ENCODE measurements around the gene MRPS2.
"Not testable (repeated sequence)": the region's sequence is repeated elsewhere in the genome, so short reads cannot be mapped to it uniquely, and the experiment has no call there.

MRPS2 gene

DNA sequence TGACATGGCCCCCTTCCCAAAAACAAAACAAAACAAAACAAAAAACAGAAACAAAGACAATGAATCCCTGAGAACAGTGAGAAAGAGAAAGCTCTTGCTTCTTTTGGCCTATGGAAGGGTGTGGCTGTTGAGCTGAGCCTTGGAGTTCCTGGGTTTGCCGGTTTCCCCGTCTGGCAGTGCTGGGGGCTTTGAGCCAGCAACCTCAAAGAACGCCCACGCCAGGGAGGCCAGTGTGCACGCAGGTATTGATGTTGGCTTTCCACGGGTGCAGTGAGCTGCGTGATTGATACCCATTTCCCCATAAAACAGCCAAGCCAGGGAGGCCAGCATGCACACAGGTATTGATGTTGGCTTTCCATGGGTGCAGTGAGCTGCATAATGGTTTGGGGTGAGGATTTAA is 12.4 kb downstream of the MRPS2 start:
- H3K4me3 ChIP-seq (replicated peaks; ENCODE audit: low read depth, low read length), result no peak overlapping the region
- DNase-seq (ENCODE audit: low read depth), result no peak
- TF ChIP-seq, protein P1, sequence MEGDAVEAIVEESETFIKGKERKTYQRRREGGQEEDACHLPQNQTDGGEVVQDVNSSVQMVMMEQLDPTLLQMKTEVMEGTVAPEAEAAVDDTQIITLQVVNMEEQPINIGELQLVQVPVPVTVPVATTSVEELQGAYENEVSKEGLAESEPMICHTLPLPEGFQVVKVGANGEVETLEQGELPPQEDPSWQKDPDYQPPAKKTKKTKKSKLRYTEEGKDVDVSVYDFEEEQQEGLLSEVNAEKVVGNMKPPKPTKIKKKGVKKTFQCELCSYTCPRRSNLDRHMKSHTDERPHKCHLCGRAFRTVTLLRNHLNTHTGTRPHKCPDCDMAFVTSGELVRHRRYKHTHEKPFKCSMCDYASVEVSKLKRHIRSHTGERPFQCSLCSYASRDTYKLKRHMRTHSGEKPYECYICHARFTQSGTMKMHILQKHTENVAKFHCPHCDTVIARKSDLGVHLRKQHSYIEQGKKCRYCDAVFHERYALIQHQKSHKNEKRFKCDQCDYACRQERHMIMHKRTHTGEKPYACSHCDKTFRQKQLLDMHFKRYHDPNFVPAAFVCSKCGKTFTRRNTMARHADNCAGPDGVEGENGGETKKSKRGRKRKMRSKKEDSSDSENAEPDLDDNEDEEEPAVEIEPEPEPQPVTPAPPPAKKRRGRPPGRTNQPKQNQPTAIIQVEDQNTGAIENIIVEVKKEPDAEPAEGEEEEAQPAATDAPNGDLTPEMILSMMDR (IDR thresholded peaks at IDR 0.05; ENCODE audit: low read length, missing control alignments), result no peak

DNA sequence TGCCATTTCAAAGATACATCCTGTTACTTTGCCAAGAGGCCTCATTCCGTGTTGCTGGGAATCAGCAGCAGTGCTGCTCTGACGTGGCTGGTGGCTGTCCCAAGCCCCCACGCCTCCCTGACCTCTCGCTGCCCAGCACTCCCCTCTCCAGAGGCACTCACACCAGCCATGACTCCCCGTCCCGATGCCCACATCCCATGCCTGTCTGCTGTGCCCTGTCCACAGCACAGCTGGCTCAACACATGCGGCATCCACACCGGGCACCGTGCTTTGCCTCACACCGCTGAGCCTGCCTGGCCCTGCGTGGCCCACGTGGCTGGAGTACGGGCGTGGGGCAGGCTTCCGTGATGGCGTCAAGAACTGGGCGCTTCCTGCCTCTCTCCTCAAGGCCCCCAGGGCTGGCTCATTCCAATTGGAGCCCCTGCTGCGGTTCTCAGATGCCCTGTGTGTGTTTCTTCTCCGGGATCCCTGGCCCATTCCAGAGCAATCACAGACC is 12.9 kb downstream of the MRPS2 start:
- TF ChIP-seq, protein P1 (IDR thresholded peaks at IDR 0.05; ENCODE audit: low read length, missing control alignments), result no peak
- no peak overlapping the region for H3K4me3 ChIP-seq (replicated peaks; ENCODE audit: low read depth, low read length)
- no peak for DNase-seq (ENCODE audit: low read depth)

DNA sequence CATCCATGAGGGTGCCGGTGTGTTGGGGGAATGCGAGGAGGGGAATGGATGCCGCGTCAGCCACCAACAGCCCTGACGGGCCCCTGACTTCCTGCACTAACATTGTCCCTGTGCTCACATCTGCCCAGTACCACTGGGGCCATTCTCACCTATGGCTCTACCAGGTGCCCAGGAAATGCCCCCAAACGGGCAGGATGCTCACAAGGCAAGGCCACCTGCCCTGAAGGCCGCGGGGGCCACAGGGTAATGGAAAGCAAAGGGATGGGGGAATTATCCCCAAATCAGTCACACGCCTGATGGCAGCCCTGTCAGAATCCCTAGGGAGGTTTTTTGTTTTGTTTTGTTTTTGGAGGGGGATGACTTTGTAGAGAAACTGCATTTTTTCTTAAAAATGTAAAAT is 13.4 kb downstream of the MRPS2 start:
- not testable (repeated sequence) for H3K4me3 ChIP-seq (replicated peaks; ENCODE audit: low read depth, low read length); DNase-seq (ENCODE audit: low read depth)

DNA sequence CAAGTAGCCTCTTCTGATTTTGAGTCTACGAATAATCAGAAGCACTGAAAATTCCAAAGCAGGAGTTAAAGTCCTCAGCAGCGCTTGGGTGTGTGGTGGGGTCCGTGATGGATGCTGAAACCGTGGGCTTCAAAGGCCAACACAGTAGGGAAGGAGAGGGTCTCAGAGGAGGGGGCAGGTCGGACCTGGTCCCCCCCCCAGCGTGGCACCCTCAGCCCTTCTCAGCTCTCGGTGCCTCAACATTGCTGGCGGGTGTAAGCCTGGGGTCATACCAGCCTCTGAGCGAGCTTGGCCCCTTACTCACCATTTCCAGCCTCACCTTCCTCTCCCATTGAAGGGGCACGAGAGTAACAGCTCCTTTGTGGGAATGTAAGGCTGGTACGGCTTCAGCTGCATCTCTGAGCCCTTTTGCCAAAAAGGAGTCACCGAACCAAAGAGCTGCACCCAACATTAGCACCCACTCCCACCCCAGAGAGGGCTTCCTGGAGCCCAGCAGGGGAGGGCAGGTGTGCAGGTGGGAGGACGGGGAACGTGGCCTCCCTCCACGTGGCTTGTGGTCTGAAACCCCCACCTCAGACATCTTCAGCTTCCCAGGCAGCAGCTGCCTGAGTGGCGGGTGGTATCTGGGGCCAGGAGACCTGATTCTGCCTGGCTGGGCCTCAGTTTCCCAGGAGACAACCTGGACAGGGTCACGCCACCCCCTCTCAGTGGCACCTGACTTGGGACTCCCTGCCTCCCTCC is 14.0 kb downstream of the MRPS2 start:
- H3K4me3 ChIP-seq (replicated peaks; ENCODE audit: low read depth, low read length), result no peak overlapping the region
- no peak for DNase-seq (ENCODE audit: low read depth)
- TF ChIP-seq, protein P1 (IDR thresholded peaks at IDR 0.05; ENCODE audit: low read length, missing control alignments), result no peak

DNA sequence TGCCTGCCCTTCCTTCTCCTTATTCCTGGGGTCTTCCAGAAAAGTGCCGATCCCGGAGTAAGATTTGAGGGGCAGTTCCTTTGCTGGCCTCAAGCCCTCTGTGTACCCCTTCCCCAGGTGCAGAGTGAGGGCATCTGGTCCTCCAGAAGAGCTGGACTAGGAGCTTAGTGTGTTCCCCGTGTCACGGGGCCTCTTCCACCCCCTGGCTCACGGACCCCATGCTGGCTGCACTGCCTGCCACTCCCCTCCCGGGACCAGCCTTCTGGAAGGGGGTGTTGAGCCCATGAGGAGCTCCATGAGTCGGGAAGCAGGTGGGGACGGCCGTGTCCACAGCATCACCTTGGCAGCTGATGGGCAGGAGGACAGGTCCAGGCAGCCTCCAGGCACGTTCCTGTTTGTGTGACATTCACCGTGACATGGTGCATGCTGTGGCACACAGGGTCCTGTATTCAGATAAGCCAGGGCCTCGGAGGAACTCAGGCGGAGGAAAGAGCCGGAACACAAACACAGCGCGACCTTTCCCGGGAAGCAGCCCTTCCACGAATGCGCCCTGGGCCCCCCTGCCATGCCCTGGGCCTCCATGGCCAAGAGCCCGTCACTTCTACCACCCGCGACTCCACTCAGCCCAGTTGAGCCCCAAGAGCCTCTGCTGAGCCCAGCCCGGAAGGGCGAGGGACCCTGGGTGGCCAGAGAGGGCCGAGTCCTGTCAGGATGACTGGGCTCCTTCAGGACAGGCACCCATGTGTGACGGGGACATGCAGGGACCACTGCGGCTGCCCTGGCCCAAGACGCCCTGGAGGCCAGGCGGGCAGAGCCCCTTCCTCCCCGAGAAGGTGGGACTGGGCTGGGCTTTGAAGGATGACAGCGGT is 14.8 kb downstream of the MRPS2 start:
- DNase-seq (ENCODE audit: low read depth), result no peak
- TF ChIP-seq, protein P1 (IDR thresholded peaks at IDR 0.05; ENCODE audit: low read length, missing control alignments), result no peak

DNA sequence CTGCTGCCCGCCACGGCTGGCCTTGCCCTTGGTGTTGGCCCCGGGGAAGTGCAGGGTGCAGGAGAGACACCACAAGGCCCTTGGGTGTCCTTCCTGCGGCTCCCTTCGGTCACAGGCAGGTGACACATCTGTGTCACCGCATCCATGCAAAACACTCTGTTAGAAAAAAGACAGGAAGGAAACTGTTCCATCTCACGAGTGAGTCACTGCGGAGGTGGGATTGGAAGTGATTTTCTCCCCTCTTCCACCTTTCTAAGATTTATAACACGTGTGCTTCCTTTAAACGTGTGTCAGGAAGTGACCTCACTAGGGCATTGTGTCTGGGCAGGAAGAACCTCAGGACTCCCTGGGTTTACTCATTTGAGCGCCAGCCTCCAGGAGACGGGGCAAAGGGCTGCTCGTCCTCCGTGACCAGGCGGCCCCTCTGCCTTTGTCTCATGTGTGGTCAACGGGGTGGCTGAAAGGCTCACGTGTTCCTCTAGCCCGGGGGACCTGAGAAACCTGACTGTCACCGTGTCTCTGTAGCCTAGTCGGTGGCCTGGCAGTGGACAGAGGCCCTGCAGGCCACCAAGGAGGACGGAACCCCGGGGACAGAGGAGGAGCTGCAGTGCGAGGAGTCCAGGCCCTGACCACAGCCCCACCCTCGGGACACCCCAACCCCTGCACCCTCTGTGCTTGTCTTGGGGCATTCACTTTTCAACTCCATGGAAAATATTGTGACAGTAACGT is 15.8 kb downstream of the MRPS2 start:
- DNase-seq (ENCODE audit: low read depth), result no peak
- no peak overlapping the region for H3K4me3 ChIP-seq (replicated peaks; ENCODE audit: low read depth, low read length)
- TF ChIP-seq, protein P1 (IDR thresholded peaks at IDR 0.05; ENCODE audit: low read length, missing control alignments), result no peak

More for the DNA sequence above, 14.8 kb downstream of the MRPS2 start:
- no peak overlapping the region for H3K4me3 ChIP-seq (replicated peaks; ENCODE audit: low read depth, low read length)

DNA sequence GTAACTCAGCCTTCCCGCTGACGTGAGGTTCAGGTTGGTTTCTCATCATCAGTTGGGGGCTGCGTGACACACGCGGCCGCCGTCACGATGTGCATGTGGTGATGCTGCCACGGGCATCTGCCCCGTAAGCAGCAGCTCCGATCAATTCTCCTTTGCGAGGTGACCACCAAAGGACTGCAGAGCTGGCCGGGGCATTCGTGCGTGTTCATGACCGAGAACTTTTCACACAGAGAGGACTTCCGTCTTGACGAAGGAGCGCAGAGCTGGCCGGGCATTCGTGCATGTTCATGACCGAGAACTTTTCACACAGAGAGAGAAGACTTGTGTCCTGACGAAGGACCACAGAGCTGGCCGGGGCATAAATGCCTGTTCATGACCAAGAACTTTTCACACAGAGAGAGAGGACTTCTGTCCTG is 16.9 kb downstream of the MRPS2 start:
- H3K4me3 ChIP-seq (replicated peaks; ENCODE audit: low read depth, low read length), result no peak overlapping the region
- TF ChIP-seq, protein P1 (IDR thresholded peaks at IDR 0.05; ENCODE audit: low read length, missing control alignments), result no peak
- DNase-seq (ENCODE audit: low read depth), result no peak
